Measurements from ENCODE around the gene OXNAD1. TPM values are rescaled to one million over a fixed set of nuclear protein-coding genes. Genes with fewer than 3 reads are reported as not detected.

The OXNAD1 gene
- total RNA-seq, 2 experiments from 2014 or later = 37.0 to 38.8 TPM

DNA sequence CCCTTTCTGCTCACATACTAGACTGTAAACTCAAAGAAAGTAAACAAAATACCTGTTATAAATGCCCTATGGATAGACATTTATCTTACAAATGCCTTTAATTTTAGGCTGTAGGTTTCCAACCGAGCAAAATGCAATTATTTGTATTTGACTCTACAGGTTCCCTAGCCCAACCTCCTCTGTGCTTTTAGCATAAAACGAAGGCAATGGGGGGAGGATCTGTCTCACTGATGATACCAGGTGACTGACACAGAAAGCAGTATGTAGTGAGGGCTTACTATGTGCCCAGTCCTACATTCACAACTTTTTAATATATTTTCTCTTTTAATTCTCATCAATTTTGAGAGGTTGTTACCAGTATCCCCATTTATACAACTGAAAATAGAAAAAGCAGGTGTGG, 87.4 kb downstream of the OXNAD1 start:
- no peaks in the 10 kb centered on the region for H3K9me3 Mint-ChIP-seq
- CTCF ChIA-PET = interaction anchor here (1.0 kb wide), 1 partner anchor 143 kb away, joined by 3 read pairs; no protein-coding TSS in a partner anchor
- no peak overlapping the region for H3K4me3 Mint-ChIP-seq
- DNase-seq = no peak
- POLR2A ChIA-PET = interaction anchor here (1.0 to 1.2 kb wide), 2 partner anchors 10 to 18 kb away, joined by 4 read pairs; no protein-coding TSS in a partner anchor
- H3K27ac Mint-ChIP-seq = peak overlapping the region; percentile 76
- TF ChIP-seq, protein P1, sequence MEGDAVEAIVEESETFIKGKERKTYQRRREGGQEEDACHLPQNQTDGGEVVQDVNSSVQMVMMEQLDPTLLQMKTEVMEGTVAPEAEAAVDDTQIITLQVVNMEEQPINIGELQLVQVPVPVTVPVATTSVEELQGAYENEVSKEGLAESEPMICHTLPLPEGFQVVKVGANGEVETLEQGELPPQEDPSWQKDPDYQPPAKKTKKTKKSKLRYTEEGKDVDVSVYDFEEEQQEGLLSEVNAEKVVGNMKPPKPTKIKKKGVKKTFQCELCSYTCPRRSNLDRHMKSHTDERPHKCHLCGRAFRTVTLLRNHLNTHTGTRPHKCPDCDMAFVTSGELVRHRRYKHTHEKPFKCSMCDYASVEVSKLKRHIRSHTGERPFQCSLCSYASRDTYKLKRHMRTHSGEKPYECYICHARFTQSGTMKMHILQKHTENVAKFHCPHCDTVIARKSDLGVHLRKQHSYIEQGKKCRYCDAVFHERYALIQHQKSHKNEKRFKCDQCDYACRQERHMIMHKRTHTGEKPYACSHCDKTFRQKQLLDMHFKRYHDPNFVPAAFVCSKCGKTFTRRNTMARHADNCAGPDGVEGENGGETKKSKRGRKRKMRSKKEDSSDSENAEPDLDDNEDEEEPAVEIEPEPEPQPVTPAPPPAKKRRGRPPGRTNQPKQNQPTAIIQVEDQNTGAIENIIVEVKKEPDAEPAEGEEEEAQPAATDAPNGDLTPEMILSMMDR (IDR thresholded peaks at IDR 0.05) = no peak
- peaks cover 70% of the 10 kb centered on the region for H3K36me3 Mint-ChIP-seq (ENCODE audit: low read depth)
- no peaks in the 10 kb centered on the region for H3K27me3 Mint-ChIP-seq
- H3K4me1 Mint-ChIP-seq (ENCODE audit: low read depth) = peaks cover 24% of the 10 kb centered on the region
- no peak for ATAC-seq
- intact Hi-C loops (cut with micrococcal nuclease) = no loop called here

GRCh38 chr3:16354291-16354690, 89.3 kb downstream of the OXNAD1 start:
- ATAC-seq (no peak), DNase-seq (no peak)
- Mint-ChIP-seq H3K4me1 (ENCODE audit: low read depth) (peaks cover 31% of the 10 kb centered on the region), H3K9me3 (no peaks in the 10 kb centered on the region), H3K36me3 (ENCODE audit: low read depth) (peaks cover 65% of the 10 kb centered on the region), H3K4me3 (no peak overlapping the region), H3K27ac (peak overlapping the region; percentile 65), H3K27me3 (no peaks in the 10 kb centered on the region)
- TF ChIP-seq, protein P1 (IDR thresholded peaks at IDR 0.05) = no peak
- ChIA-PET CTCF (interaction anchor here (2.6 kb wide), 1 partner anchor 11 kb away, joined by 9 read pairs; no protein-coding TSS in a partner anchor), POLR2A (no interaction called here)
- intact Hi-C loops (cut with micrococcal nuclease) = no loop called here

Other genes with a start within 250 kb of the OXNAD1 start
- not detected for gene GALNT15, start 90.5 kb upstream of the OXNAD1 start, total RNA-seq
- 10 to 100 TPM; 18.2 to 19.9 TPM for gene DPH3, start 269 bp upstream of the OXNAD1 start, total RNA-seq
- gene RFTN1, start 248.5 kb downstream of the OXNAD1 start, total RNA-seq = 100 to 1,000 TPM; 113 to 125 TPM

Measured in activated CD8-positive, alpha-beta T cell treated with anti-CD3 and anti-CD28 coated beads for 36 hours (primary cell).